Measurements from ENCODE around the gene VAV1.
"Not testable (repeated sequence)": the region's sequence is repeated elsewhere in the genome, so short reads cannot be mapped to it uniquely, and the experiment has no call there.

The VAV1 gene

GRCh38 chr19:6744381-6745301 lies 27.9 kb upstream of the VAV1 start:
- H2AFZ ChIP-seq (ENCODE audit: low read length) = no peak overlapping the region
- no peaks in the 10 kb centered on the region for H3F3A ChIP-seq (ENCODE audit: insufficient read depth, low read length)
- TF ChIP-seq CTCF (IDR thresholded peaks at IDR 0.05; ENCODE audit: low read length) = no peak
- no peak for TF ChIP-seq EZH2 (IDR thresholded peaks at IDR 0.05; ENCODE audit: borderline replicate concordance, low read length)
- H3K9ac ChIP-seq (ENCODE audit: low read length) = no peak overlapping the region
- H3K27ac ChIP-seq (ENCODE audit: low read depth, low read length, poor library complexity, severe bottlenecking) = no peak overlapping the region
- peaks cover 18% of the 10 kb centered on the region for H3K4me1 ChIP-seq (ENCODE audit: insufficient read depth, low read length, severe bottlenecking)
- H3K4me3 ChIP-seq (ENCODE audit: low read depth, low read length, poor library complexity, severe bottlenecking) = no peak overlapping the region
- peaks cover 67% of the 10 kb centered on the region for H3K36me3 ChIP-seq (ENCODE audit: insufficient read depth, low read length)
- no peaks in the 10 kb centered on the region for H3K9me2 ChIP-seq (ENCODE audit: low read depth, low read length)
- no peak overlapping the region for H3K4me2 ChIP-seq (ENCODE audit: low read length)
- no peaks in the 10 kb centered on the region for H3K9me3 ChIP-seq (ENCODE audit: low read length)
- H4K20me1 ChIP-seq (ENCODE audit: insufficient read depth, low read length) = no peaks in the 10 kb centered on the region
- no peaks in the 10 kb centered on the region for H3K27me3 ChIP-seq (ENCODE audit: insufficient read depth, low read length)
- H3K79me2 ChIP-seq (ENCODE audit: insufficient read depth, low read length) = no peaks in the 10 kb centered on the region

DNA sequence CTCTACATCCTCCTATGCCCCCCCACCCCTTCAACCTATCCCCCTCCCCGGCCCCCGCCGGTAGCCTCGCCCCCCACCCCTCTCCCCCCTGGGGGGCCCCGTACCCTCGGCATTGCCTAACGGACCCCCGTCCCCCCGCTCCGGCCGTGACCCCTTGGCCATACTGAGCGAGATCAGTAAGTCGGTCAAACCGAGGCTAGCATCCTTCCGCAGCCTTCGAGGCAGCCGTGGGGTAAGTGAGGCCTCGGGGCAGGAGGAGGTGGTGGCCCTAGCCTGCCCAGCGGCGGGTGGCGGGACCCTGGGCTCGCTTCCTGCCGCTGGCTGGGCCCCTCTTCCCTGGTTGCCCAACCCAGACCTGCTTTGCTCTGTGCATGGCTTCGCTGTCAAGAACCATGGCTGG lies 26.5 kb upstream of the VAV1 start:
- TF ChIP-seq EZH2 (IDR thresholded peaks at IDR 0.05; ENCODE audit: borderline replicate concordance, low read length) (no peak), CTCF (IDR thresholded peaks at IDR 0.05; ENCODE audit: low read length) (no peak)
- Histone ChIP-seq H3K27me3 (ENCODE audit: insufficient read depth, low read length) (no peaks in the 10 kb centered on the region), H3F3A (ENCODE audit: insufficient read depth, low read length) (no peaks in the 10 kb centered on the region), H3K9me3 (ENCODE audit: low read length) (no peaks in the 10 kb centered on the region), H4K20me1 (ENCODE audit: insufficient read depth, low read length) (no peaks in the 10 kb centered on the region), H3K36me3 (ENCODE audit: insufficient read depth, low read length) (peaks cover 78% of the 10 kb centered on the region), H3K9ac (ENCODE audit: low read length) (no peak overlapping the region), H2AFZ (ENCODE audit: low read length) (no peak overlapping the region), H3K4me1 (ENCODE audit: insufficient read depth, low read length, severe bottlenecking) (peaks cover 13% of the 10 kb centered on the region), H3K9me2 (ENCODE audit: low read depth, low read length) (no peaks in the 10 kb centered on the region), H3K27ac (ENCODE audit: low read depth, low read length, poor library complexity, severe bottlenecking) (no peak overlapping the region), H3K4me3 (ENCODE audit: low read depth, low read length, poor library complexity, severe bottlenecking) (no peak overlapping the region), H3K79me2 (ENCODE audit: insufficient read depth, low read length) (no peaks in the 10 kb centered on the region), H3K4me2 (ENCODE audit: low read length) (no peak overlapping the region)

GRCh38 chr19:6748543-6748942 lies 24.0 kb upstream of the VAV1 start:
- H3K4me1 ChIP-seq (ENCODE audit: insufficient read depth, low read length, severe bottlenecking); H3K4me3 ChIP-seq (ENCODE audit: low read depth, low read length, poor library complexity, severe bottlenecking); H3K9ac ChIP-seq (ENCODE audit: low read length); H2AFZ ChIP-seq (ENCODE audit: low read length); H3F3A ChIP-seq (ENCODE audit: insufficient read depth, low read length); H4K20me1 ChIP-seq (ENCODE audit: insufficient read depth, low read length); H3K4me2 ChIP-seq (ENCODE audit: low read length); H3K79me2 ChIP-seq (ENCODE audit: insufficient read depth, low read length); H3K9me2 ChIP-seq (ENCODE audit: low read depth, low read length); H3K27me3 ChIP-seq (ENCODE audit: insufficient read depth, low read length); H3K27ac ChIP-seq (ENCODE audit: low read depth, low read length, poor library complexity, severe bottlenecking); H3K9me3 ChIP-seq (ENCODE audit: low read length): not testable (repeated sequence)
- peaks cover 86% of the 10 kb centered on the region for H3K36me3 ChIP-seq (ENCODE audit: insufficient read depth, low read length)

GRCh38 chr19:6750062-6750461 lies 22.4 kb upstream of the VAV1 start:
- no peak overlapping the region for H3K4me2 ChIP-seq (ENCODE audit: low read length)
- H3K9ac ChIP-seq (ENCODE audit: low read length) = no peak overlapping the region
- no peak overlapping the region for H2AFZ ChIP-seq (ENCODE audit: low read length)
- no peaks in the 10 kb centered on the region for H4K20me1 ChIP-seq (ENCODE audit: insufficient read depth, low read length)
- peaks cover 9% of the 10 kb centered on the region for H3K4me1 ChIP-seq (ENCODE audit: insufficient read depth, low read length, severe bottlenecking)
- peaks cover 80% of the 10 kb centered on the region for H3K36me3 ChIP-seq (ENCODE audit: insufficient read depth, low read length)
- H3K4me3 ChIP-seq (ENCODE audit: low read depth, low read length, poor library complexity, severe bottlenecking) = no peak overlapping the region
- H3K27me3 ChIP-seq (ENCODE audit: insufficient read depth, low read length) = no peaks in the 10 kb centered on the region
- H3K9me2 ChIP-seq (ENCODE audit: low read depth, low read length) = no peaks in the 10 kb centered on the region
- H3K79me2 ChIP-seq (ENCODE audit: insufficient read depth, low read length) = no peaks in the 10 kb centered on the region
- no peaks in the 10 kb centered on the region for H3K9me3 ChIP-seq (ENCODE audit: low read length)
- no peak overlapping the region for H3K27ac ChIP-seq (ENCODE audit: low read depth, low read length, poor library complexity, severe bottlenecking)
- TF ChIP-seq CTCF (IDR thresholded peaks at IDR 0.05; ENCODE audit: low read length) (no peak), EZH2 (IDR thresholded peaks at IDR 0.05; ENCODE audit: borderline replicate concordance, low read length) (no peak)
- no peaks in the 10 kb centered on the region for H3F3A ChIP-seq (ENCODE audit: insufficient read depth, low read length)
